ENCODE data around the gene TMEM200A.

TMEM200A gene

DNA sequence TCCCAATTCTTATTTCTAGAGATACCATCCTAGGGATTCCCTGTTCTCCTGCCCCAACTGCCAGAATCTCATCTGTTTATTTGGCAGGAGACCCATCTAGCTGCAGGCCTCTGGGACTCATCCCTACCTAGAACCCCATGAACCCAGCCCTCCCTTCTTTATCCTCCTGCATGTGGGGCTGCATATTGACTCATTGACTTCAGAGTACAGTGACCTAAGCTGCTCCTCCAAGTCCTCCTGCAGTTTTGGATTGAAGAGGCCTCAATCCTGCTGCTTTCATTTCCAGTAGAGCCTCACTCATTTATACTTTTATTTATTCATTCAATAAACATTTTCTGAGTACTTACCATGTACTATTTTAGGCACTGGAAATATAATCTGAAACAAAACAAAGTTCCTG lies 11.6 kb downstream of the TMEM200A start:
- DNase-seq (ENCODE audit: low read depth, low spot score), result no peak

DNA sequence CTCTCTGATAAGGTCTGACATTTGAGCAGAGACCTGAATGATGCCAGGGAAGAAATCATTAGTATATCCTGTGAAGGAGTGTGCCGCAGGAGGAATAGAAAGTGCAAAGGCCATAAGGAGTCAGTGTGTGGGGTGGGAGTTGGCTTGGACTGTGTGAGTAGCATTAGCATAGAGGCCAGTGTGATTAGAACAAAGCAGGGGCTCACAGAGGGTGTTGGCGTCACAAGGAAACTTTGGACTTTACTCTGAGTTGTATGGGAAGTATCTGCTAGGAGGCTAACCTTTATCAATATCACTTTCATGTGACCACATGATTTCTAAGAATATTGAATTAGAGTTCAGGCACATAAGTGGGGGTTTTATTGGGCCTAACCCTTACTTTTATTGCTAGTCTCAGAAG lies 12.1 kb downstream of the TMEM200A start:
- no peak for DNase-seq (ENCODE audit: low read depth, low spot score)

DNA sequence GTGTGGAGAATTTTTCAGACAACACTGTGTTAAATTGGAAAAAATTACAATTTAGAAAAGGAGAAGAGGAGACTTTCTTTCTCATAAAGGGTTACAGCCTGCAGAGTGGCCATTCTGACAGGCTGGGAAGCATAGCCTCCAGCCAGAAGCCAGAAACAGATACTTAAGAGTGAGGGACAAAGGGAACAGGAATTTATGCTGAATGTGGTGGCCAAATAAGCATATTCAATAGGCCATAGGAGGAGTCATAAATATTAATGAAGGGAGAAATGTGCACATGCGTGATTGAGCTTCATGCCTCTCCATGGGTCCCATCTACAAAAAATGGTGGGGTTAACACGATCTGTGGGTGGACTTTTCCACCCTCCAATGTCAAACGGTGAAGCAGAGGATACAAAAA lies 13.4 kb downstream of the TMEM200A start:
- DNase-seq (ENCODE audit: low read depth, low spot score), result no peak

DNA sequence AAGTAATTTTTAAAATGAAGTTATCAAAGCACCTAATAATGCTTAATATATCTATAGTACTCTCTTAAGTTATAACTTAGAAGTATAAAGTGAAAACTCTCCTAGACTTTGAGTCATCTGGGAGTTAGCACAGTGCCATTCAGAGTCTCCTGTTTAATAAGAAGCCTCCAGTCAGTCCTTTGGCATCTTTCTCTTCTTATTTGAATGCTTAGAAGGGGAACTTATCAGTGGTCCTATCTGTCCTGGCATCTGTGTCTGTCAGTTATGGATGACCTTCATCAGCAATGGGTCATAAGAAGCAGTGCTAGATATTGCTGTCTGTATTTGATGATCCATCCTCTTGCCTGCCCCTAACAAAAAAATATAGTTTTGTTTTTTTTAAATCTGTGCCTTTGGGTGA lies 15.2 kb downstream of the TMEM200A start:
- no peak for DNase-seq (ENCODE audit: low read depth, low spot score)

DNA sequence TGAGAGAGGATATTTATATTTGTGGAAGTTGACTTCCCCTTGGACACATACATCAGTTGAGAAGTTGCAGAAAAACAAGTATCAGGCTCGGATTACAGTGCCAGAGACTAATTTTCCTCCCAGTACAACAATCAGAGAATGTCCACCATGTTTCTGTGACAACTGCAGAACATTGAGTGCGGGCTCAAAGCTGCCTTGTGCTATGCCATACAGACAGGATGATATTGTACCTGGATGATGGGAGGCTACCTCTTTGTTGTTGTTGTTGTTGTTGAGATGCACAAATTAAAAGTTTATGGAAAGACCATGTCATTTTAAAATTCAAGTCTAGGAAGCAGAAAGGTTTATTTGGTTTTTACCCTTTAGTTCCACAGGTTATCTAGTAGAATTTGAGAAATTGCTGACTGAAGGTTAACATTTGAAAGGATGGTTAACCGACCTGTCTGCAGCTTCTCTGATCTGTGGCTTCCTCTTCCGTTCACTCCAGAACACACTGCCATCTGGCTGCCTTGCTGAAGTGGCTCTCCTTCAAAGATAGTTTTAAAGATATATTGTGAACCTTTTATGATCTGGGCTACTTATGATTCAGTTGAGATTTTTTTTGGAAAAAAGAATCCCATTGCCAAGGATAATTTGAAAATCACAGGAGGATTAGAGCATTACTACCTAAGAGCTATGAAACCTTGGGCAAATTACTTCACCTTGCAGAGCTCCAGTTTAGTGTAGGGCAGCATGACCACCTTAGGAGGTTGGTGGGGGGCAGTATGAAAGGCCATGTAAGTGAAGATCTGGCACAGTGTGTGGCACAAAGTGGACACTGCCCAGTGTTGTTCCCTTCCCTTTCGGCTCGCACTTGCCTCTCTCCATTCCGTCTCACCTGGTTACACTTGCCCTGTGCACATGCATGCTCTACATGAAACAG lies 15.9 kb downstream of the TMEM200A start:
- DNase-seq (ENCODE audit: low read depth, low spot score), result no peak

DNA sequence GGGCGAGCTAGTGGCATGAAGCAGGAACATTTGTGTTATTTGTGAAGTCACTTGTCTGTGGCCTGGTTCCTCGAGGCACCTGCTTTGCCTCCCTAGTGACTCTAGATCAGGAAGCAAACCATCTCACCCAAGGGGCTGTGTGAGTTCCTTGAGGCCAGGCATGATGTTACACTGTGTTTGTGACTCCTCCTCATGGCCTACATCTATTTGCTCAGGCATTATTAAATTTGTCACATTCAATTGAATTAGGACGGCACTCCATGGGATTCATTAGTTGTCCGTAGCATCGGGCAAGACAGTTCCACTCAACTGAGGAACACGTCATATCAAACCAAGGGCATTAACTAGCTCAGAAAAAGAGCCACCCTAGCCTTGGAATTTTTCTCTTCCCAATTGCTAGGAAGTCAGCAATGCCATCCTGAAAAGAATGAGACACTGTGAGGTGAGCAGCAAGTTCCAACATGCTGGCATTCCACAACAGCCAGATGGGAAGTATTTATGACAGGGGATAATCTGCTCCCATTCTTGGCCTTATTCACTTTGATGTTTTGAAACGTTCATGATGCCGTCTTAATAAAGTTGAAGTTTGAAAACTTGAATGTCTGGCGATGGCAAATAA lies 17.2 kb downstream of the TMEM200A start:
- no peak for DNase-seq (ENCODE audit: low read depth, low spot score)

DNA sequence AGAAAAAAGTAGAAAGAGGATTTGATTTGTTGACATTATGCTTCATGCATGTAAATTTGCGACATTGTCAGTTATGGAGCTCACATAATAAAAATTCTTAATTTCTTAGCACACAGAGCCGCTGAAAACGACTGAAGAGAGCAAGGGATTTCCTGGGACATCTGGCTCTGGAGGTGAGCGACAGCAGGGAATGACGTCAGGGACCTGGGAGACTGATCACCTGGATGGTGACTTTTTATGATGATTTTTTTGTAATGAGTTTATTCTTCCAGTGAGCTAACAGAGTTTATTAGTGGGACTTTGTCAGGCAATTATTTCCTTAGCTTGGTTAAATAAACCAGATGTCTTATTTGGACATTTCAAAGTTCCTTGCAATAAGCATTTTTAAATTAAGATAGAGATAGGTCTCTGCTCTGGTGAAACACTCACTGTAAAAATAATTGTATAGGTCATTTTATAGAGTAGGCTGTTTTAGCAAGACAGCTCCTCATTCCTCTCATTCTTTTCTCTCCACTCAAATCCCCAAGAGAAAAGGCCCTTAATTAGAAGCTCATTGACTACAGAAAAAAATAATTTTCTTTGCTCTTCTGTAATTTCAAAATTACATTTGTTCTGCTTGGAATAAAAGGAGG lies 19.4 kb downstream of the TMEM200A start:
- DNase-seq (ENCODE audit: low read depth, low spot score), result no peak

DNA sequence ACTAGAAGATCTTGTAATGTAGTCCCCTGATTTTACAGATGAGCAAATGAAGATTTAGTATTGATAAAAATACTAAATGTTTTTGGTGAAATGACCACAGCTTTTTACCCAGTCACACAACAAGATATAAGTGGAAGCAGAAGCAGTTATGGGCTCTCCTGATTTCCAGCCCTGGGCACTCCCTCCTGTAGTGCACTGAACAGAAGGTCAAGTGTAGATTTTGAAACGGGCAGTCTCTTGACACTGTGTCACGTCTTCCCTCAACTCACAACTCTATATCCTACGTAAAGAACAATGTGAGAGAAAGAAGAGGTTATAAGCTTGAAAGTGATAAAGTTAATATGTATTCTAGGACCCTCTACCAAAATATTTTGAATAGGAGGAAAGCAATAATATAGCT lies 23.3 kb downstream of the TMEM200A start:
- DNase-seq (ENCODE audit: low read depth, low spot score), result no peak

DNA sequence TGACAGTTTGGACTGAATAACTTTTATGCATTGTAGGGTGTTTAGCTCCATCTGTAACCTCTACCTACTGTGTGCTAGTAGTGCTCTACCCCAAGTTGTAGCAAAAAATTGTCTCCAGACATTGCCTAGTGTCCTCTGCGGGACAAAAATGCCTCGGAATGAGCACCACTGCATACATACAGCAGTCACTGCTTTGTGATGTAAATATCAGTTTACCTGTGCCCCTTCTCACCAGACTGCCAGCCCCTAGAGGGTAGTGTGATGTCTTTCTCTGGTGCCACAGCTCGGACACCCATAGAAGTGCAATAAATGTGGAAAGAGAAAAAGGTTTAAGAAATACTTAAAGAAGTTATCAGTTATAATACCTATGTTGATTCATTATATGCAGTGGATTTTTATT lies 25.1 kb downstream of the TMEM200A start:
- DNase-seq (ENCODE audit: low read depth, low spot score), result no peak

DNA sequence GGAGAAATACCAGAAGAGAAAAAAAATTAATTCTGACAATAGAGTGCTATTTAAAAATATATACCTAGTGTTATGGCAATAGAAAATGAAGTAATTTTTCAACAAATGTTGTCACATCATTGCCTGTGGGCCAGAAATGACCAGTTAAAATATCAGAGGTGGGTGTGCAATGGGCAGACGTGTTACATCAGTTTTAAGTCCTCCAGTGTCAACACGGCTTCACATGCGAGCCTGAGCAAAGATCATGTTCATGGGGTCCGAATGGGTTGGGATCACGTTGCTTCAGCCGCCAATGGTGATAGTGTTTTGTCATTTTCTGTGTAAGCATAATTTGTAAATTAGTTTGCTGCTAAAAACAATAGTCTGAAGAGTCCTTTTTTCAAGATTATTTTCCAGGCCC lies 27.5 kb downstream of the TMEM200A start:
- no peak for DNase-seq (ENCODE audit: low read depth, low spot score)

DNA sequence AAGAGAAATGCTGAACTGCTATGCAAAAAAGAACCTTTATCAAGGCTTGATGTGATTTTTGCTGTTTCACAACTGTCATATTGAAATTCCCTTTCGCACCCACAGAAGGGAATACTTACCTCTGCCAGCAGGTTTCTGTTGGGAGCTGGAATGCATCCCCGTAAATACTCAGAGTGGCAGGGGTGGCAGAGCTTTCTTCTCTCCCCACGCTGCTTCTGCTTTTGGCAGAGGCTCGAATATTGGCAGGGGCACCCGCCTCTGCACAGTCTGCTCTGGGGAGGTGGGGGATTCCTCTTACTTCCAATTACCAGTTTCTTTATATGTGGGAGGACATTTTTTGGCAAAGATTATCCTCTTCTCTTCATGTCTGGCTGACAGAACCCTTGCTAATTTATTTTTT lies 28.4 kb downstream of the TMEM200A start:
- DNase-seq (ENCODE audit: low read depth, low spot score), result peak; percentile 2

DNA sequence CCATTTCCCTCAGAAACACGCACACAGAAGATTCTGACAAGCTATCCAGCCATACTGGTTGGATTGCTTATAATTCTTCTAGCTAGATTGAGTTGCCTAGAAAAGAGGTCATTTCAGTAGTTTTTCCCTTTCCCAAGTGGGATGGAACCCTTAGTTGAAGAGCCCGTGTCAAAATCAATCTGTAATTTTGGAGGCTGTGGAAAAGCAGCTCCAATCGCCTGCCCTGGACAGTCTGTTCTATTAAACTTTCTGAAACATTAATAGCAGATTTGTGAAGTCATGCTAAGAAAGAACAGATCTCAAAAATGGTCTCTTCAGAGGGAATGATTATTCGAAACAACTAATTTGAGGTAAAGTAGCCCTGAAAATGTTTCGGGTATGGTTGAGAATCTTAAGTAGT lies 29.3 kb downstream of the TMEM200A start:
- DNase-seq (ENCODE audit: low read depth, low spot score), result no peak

DNA sequence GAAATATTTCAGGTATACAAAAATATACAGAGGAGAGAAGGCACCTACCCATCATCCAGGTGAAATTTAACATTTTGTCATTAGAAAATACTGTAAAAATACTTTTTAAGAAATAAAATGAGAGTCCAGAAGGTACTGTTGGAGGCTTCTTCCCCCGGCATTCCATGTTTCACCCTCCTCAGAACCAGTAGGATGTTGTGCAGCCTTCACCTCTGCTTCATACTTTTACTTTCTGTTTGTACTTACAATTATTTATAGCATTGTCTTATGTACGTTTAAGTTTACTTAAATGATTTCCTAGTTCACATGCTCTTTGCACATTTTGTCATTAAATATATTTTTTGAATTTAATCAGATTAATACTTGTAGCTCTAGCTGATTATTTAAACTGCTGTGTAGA lies 30.9 kb downstream of the TMEM200A start:
- no peak for DNase-seq (ENCODE audit: low read depth, low spot score)

DNA sequence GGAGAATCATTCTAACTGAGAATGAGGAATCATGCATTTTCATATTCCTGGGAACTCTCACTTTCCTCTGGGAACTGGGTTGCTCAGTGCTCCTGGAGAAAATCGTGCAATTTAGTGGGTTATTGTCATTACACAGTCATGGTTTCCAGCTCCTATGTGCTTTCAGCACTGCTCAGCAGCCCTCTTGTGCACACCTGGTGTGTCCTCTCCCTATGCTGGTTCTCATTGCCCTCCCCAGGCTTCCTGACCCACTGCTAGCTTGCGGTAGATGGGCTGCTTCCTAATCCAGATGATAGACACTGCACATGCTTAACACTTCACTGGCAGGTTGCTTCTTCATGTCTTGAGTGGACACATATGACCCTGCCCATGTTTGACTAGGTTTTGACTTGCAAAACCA lies 39.7 kb downstream of the TMEM200A start:
- DNase-seq (ENCODE audit: low read depth, low spot score), result no peak

DNA sequence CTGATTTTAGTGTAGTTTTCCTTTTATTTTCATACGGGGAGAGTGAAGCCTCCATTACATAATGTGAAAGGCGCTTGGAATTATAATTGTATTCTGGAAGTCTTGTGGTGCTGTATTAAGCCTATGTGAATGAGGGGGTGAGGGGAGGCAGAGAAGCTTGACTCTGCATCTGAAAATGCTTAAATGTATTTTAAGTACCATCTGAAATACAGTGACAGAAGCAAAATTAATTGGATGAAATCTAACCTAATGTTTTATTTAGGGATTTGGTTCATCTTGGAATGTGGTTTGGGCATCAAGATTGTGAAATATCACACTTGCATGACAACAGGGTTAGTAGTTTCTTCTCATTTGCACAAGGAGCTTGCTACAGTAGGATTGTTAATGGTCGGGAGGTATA lies 41.2 kb downstream of the TMEM200A start:
- no peak for DNase-seq (ENCODE audit: low read depth, low spot score)

DNA sequence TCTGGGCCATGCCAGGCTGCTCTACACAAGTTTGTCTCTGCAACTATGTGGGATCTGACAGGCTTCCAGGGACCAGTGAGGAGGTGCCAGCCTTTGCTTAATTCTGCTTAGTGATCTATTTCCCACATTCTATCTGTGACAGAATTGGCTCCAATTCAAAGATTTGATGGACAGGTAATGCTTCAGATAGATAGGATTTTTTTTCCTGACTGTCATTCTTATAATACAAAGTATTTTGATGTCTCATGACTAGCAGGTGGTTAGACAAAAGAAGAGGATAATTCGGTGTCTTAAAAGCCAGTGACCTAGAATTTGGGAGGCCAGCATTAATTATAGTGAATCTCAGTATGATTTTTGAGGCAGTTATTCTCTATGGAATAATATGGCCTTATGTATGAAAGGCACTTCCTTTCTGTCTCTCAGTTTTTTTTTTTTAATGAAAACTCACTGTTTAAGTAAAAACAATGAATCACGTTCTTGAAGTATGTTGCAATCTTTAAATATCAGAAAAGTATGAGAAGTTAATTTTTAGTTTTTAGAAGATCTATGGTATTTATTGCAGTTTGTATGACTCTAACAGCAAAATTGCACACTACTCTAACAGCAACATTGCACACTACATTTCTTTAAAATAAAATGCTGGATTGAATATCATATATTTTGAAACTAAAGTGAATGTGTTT lies 43.7 kb downstream of the TMEM200A start:
- no peak for DNase-seq (ENCODE audit: low read depth, low spot score)

DNA sequence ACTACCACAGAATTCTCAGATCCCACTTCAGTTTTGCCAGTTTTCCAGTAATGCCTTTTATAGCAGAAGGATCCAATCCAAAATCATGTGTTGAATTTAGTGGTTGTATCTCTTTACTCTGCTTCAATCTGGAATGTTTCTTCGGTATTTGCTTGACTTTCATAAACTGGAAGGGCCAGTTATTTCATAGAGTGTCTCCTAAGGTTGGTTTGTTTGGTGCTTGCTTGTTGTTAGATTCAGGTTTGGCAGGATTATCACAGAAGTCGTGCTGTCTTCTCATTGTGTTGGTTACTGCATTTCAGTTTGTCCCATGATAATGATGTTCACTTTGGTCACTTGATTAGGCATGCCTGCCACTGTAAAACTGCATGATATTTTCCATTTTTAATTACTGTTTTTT lies 45.7 kb downstream of the TMEM200A start:
- DNase-seq (ENCODE audit: low read depth, low spot score), result no peak

DNA sequence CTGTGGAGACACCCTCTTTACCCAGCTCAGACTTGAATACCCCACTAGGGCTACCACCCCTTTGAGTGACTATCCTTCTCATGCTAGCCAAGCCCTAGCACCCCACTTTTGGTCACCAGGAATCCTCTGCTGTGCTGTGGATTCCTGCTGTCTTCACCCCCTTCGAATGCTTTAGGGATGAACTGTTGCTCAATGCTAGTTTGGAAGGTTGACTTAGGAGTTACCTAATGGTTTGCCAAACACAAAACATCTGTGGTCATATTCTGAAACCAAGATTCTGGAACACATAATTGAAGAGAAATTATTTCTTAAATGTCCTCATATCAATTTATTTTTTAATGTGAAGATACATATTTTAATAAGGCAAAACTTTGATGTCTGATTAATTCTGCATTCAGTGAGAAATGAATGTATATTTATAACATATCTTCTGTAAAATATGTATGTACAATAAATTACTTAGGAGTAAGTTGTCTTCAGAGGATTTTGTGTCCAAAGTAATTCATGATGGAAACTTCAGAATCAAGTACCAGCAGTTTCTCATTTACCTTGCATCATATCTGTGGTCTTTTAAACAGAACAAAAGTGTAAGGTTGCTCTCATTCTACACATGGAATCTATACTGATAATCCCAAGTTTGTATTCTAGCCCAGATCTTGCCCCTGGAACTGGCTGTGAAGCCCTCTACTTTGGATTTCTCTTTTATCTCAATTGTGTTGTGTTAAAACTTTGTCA lies 46.9 kb downstream of the TMEM200A start:
- no peak for DNase-seq (ENCODE audit: low read depth, low spot score)

DNA sequence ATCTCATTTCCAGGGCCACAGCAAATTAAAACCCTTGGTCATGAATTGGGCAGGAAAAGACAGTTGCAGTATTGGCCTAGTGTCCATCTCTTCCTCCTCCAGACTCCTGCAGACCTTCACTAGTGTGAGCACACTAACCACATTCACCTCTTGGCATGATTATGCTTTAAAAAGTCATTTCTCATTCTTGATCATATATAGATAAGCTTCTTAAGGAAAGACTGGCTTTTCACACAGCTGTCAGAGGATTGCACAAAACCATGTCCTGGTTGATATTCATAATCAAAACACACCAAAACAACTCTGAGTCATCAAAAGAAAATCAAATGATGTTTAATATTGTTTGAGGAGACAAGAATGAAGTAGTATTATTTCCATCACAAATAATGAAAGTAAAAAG lies 52.1 kb downstream of the TMEM200A start:
- DNase-seq (ENCODE audit: low read depth, low spot score), result no peak

DNA sequence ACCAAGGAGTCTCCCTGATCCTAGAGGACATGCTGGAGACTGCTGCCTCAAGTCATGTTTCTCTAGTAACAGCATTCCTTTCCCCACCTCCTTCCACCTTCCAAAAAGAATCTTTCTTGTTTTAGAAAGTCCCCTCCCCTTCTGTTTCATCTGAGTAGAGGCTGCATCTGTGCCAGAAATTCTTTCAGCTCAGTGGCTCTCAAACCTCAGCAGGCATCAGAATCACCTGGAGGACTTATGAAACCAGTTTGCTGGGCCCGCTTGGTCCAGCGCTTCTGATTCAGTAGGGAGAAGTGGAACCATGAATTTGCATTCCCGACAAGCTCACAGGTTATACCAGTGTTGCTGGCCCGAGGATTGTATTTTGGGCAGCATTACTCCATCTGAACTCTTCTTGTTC lies 55.1 kb downstream of the TMEM200A start:
- peak; percentile 28 for DNase-seq (ENCODE audit: low read depth, low spot score)

DNA sequence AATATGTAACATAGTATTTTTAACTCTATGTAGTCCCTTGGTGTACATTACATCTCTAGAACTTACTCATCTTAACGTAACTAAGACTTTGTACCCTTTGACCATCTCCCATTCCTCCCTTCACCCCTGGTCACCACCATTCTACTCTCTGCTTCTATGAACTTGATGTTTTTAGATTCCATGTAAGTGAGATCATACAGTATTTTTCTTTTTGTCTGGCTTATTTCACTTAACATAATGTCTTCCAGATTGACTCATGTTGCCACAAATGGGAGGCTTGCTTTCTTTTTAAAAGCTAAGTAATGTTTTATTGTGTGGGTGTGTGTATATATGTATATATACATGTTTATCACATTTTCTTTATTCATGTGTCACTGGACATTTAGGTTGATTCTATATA lies 55.8 kb downstream of the TMEM200A start:
- DNase-seq (ENCODE audit: low read depth, low spot score), result peak; percentile 45

DNA sequence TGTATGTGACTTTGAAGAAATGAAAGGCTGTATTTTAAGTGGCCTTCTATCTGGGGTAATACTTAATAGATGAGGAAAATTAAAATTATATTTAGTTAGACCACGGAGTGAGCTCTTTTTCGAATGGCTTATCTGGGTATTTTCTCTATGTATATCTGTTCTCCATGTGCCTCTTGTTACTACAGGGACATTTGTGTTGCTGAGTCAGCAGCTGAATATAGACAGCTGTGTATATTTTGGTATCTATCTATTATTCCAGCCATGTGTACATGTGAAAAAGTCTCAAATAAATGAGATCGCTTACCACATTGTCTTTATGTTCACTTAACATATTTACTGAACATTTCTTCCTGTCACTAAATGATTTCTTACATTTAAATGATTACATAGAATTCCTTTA lies 57.2 kb downstream of the TMEM200A start:
- no peak for DNase-seq (ENCODE audit: low read depth, low spot score)
